D721Med (cell line): Measurements from ENCODE around the gene LPP.

Experiments used
- DNase-seq: peaks from one replicate; pipeline ENCODE4 v3.0.0; 2011; ENCODE audit warnings: low spot score; ENCODE audit not compliant: insufficient read length
- FAIRE-seq: peaks from 2 replicates; lab custom pipeline; 2011; peaks lifted over from hg19 to GRCh38; lab: Jason Lieb, UNC
- TF ChIP-seq, protein P1 (sequence below): IDR thresholded peaks from 2 replicates; pipeline ENCODE4 v1.5.1; 2012; ENCODE audit warnings: mild to moderate bottlenecking, control low read depth; ENCODE audit not compliant: insufficient read depth; ENCODE audit errors: missing control alignments

LPP gene

DNA sequence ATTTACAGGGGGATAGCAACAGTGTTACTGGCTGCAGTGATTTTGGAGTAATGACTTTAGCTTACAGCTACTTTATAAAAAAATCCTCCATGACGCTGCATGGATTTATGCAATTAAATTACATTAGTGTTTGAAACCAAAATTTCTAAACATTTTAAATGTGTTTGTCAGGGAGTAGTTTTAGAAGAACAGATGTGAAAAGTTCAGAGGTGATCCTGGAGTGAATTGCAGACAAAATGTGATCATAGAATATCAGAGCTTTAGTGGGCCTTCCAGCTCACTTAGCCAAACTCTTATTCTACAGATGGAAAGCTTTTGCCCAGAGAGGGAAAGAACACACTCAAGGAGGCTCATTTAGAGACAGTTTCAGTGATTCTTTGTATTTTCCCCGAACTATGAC, 376.3 kb downstream of the LPP start:
- TF ChIP-seq, protein P1, sequence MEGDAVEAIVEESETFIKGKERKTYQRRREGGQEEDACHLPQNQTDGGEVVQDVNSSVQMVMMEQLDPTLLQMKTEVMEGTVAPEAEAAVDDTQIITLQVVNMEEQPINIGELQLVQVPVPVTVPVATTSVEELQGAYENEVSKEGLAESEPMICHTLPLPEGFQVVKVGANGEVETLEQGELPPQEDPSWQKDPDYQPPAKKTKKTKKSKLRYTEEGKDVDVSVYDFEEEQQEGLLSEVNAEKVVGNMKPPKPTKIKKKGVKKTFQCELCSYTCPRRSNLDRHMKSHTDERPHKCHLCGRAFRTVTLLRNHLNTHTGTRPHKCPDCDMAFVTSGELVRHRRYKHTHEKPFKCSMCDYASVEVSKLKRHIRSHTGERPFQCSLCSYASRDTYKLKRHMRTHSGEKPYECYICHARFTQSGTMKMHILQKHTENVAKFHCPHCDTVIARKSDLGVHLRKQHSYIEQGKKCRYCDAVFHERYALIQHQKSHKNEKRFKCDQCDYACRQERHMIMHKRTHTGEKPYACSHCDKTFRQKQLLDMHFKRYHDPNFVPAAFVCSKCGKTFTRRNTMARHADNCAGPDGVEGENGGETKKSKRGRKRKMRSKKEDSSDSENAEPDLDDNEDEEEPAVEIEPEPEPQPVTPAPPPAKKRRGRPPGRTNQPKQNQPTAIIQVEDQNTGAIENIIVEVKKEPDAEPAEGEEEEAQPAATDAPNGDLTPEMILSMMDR = no peak
- DNase-seq (no peak), FAIRE-seq (no peak)

DNA sequence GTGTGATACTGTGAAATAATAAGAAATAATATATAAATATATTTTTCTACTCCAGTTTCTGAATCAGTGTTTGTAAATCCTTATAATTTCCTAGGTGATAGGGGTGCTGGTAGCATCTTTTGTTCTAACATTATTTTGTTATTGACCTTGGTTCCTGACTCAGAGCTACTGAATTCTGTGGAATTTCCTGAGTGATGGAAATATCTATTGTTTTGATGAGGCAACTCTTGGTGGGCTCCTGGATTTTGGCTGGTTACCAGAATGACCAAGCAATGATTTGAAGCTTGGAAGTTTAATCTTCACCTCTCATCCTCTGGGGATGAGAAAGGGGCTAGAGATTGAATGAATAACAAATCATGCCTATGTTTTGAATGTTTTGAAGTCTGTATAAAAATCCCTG, 377.3 kb downstream of the LPP start:
- TF ChIP-seq, protein P1 = no peak
- no peak for FAIRE-seq

DNA sequence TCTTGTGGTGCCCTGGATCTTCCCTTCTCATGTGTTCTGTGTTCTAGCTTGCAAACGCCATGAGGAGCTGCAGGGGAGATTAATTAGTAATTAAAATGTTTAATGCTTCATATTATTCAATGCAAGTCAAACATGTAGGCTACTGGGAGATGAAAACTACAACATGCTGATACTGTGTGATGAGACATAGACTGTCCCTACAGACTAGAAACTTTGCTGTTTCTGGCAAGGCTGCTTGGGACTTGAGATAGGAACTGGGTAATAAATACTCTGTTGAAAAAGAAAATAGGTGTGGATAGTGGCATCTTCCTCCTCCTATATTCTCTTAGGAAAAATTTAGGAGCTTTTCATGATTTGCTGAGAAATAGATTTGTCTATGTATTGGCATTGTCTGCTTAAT, 379.2 kb downstream of the LPP start:
- DNase-seq = no peak
- TF ChIP-seq, protein P1 = no peak
- FAIRE-seq = no peak

More for the DNA sequence above, 377.3 kb downstream of the LPP start:
- no peak for DNase-seq

DNA sequence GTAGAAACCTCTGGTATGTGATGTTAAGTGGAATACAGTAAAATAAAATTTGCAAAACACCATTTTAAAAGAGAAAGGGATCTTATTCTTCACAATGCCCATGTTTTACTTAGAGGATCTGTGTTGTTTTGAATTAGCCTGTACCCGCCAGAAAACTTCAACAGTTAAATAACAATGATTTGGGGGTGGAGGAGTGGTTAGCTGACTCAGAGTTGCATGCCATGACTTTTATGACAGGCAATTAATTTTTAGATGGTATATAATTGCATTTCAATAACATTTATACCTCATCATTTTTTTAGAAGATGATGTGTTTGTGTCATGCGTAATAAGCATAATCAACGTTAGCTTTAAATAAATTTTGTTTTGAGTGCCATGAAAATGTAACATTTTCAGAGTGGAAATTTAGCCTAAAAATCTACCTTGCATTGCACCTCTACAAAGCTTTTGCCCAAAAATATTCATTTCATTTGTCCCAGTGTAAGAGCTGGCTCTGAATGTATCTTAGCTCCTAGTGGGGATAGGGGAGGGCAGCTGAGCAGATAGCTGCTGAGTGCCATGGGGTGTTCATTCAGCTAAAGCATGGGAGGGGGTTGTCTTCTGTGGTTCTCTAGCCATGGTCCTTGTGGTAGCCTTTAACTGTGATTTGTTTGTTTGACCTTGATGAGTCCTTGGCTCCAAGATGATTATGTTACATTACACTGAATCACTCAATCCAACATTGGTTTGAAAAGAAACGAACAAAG, 379.8 kb downstream of the LPP start:
- FAIRE-seq (no peak), DNase-seq (no peak)
- TF ChIP-seq, protein P1 = no peak

DNA sequence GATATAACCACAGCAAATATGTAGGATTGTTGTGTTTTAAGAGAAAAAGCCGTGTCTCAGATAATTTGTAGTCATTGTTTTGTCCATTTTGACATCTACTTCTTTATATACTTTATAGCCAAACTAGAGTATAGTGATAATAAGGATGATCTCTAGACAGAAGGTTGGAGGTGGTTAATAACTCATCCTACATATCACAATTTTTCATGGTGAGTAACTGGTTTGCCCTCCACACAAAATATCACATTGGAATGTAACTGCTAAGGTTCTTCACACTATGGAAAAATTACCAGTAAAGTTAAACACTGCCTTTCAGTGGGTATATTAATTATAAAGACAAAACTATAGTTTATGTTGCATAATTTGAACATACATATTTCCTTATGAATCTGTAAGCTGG, 380.7 kb downstream of the LPP start:
- TF ChIP-seq, protein P1 = no peak
- no peak for FAIRE-seq
- no peak for DNase-seq

DNA sequence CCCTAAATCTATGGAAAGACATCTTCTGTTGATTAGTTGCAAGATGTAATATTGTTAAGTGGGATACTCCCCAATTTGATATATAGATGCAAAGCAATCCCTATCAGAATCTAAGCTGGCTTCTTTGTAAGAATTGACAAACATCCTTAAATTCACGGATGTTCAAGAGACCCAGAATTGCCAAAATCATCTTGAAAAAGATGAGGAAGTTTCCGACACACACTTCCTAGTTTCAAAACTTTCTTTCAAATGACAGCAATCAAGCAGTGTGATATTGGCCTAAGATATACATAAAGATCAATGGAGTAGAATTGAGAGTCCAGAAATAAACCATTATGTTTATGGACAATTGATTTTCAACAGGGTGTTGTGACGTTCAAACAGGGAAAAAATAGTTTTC, 383.6 kb downstream of the LPP start:
- TF ChIP-seq, protein P1 = no peak
- no peak for FAIRE-seq
- DNase-seq = no peak

DNA sequence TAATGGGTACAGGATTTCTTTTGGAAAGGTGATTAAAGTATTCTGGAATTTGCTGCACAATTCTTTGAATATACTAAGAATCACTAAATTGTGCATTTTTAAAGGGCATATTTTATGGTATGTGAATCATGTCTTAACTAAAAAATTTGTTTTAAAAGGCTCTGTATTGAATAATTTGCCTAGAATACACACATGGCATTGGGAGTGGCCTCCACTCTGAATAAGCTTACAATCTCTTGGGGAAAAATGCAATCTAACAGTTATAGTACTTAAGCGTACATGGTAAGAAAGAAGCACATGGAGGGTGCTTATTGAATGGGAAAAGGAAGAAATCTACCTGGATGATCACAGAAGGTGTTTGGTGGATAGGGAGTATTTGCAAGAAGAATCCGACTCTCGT, 385.1 kb downstream of the LPP start:
- TF ChIP-seq, protein P1 = no peak
- FAIRE-seq (no peak), DNase-seq (no peak)
